ENCODE measurements around the gene FADS6. TPM values are rescaled to one million over a fixed set of nuclear protein-coding genes. Genes with fewer than 3 reads are reported as not detected.

Gene FADS6
- total and polyA plus RNA-seq, 10 of the 15 experiments (the other 5 are each of a cell fraction or from before 2014, with no cell fraction given) = not detected

DNA sequence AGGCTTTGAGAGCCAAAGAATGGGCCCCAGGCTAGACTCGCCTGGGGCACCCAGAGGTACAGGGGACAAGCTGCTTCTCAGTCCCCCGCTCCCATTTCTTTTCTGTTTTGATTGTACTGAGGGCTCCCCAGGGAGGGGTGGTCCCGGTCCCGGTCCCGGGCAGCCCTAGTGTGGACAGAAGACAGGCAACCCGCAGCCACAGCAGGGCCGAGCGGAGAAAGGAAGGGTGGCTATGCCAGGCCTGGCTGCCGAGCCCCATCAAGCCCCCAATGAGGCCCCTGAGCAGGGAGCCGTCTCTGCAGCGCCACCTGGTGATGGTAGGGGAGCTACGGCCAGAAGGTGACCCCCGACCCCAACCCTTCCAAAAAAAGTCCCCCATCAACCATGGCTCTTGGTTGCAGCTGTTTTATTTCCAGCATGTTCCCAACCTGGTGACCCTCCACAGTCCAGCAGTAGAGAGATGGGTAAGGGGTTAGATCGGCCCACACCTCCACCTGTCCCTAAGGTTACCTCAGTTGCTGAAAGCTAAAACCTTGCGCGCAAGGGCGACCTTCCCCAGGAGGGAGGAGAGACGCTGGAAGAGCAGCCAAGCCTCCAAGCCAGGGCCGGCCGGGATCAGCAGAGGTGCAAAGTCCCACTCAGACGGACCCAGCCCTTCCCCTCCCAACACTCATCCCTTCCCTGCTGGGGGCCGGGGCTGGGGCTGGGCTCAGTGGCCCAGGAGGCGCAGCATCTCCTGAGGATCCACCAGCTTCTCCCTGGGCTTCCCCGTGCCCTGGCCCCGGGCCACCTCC is 31.1 kb downstream of the FADS6 start (continued):
- TF ChIP-seq RAD21 (IDR thresholded peaks at IDR 0.05; ENCODE audit: insufficient read depth, low read depth, low read length) (peak; percentile 24; the same call in 1 of the 2 replicates), FOXM1 (IDR thresholded peaks at IDR 0.05; ENCODE audit: low read depth, low read length) (no peak), RUNX3 (IDR thresholded peaks at IDR 0.05; ENCODE audit: low read length) (no peak), NR2F1 (conservative IDR thresholded peaks at IDR 0.05) (peak; percentile 90), TCF12 (IDR thresholded peaks at IDR 0.05; ENCODE audit: low read depth, low read length) (no peak), NBN (IDR thresholded peaks at IDR 0.05) (no peak), NR2C1 (IDR thresholded peaks at IDR 0.05) (peak; percentile 54; the same call in 1 of the 2 replicates), CREB1 (IDR thresholded peaks at IDR 0.05; ENCODE audit: low read depth) (no peak), CHD4 (IDR thresholded peaks at IDR 0.05) (no peak), CBX5 (IDR thresholded peaks at IDR 0.05; ENCODE audit: low read depth) (no peak), ZNF384 (IDR thresholded peaks at IDR 0.05; ENCODE audit: borderline replicate concordance, low read depth, low read length) (no peak), CBFB (IDR thresholded peaks at IDR 0.05; ENCODE audit: low read depth) (no peak), BHLHE40 (IDR thresholded peaks at IDR 0.05; ENCODE audit: borderline replicate concordance in 1 of 2, low read depth in 2 of 2, low read length in 1 of 2) (no peak), SP1 (IDR thresholded peaks at IDR 0.05; ENCODE audit: low read depth, low read length) (no peak), EED (IDR thresholded peaks at IDR 0.05; ENCODE audit: low read depth) (no peak), HDAC6 (IDR thresholded peaks at IDR 0.05; ENCODE audit: unreplicated experiment) (no peak), EGR1 (IDR thresholded peaks at IDR 0.05; ENCODE audit: borderline replicate concordance in 1 of 2, low read depth in 2 of 2, low read length in 2 of 2) (no peak), SUZ12 (IDR thresholded peaks at IDR 0.05; ENCODE audit: unreplicated experiment) (no peak), SMC3 (IDR thresholded peaks at IDR 0.05; ENCODE audit: borderline replicate concordance, low read length) (peak; percentile 45), KLF5 (IDR thresholded peaks at IDR 0.05; ENCODE audit: partially characterized antibody) (no peak), JUNB (IDR thresholded peaks at IDR 0.05) (no peak), CHD1 (IDR thresholded peaks at IDR 0.05; ENCODE audit: low read depth, low read length) (no peak), SIX5 (IDR thresholded peaks at IDR 0.05; ENCODE audit: low read depth, low read length, severe bottlenecking) (no peak), WRNIP1 (IDR thresholded peaks at IDR 0.05; ENCODE audit: borderline replicate concordance, low read depth, low read length) (no peak), RELA (IDR thresholded peaks at IDR 0.05; ENCODE audit: borderline replicate concordance, partially characterized antibody) (no peak), RAD51 (IDR thresholded peaks at IDR 0.05) (no peak), SMAD5 (IDR thresholded peaks at IDR 0.05; ENCODE audit: low read depth) (no peak)
- TF ChIP-seq, protein P1, sequence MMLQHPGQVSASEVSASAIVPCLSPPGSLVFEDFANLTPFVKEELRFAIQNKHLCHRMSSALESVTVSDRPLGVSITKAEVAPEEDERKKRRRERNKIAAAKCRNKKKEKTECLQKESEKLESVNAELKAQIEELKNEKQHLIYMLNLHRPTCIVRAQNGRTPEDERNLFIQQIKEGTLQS (IDR thresholded peaks at IDR 0.05; ENCODE audit: borderline replicate concordance, extremely low read depth, low read depth, low read length) = no peak
- TF ChIP-seq, protein P2, sequence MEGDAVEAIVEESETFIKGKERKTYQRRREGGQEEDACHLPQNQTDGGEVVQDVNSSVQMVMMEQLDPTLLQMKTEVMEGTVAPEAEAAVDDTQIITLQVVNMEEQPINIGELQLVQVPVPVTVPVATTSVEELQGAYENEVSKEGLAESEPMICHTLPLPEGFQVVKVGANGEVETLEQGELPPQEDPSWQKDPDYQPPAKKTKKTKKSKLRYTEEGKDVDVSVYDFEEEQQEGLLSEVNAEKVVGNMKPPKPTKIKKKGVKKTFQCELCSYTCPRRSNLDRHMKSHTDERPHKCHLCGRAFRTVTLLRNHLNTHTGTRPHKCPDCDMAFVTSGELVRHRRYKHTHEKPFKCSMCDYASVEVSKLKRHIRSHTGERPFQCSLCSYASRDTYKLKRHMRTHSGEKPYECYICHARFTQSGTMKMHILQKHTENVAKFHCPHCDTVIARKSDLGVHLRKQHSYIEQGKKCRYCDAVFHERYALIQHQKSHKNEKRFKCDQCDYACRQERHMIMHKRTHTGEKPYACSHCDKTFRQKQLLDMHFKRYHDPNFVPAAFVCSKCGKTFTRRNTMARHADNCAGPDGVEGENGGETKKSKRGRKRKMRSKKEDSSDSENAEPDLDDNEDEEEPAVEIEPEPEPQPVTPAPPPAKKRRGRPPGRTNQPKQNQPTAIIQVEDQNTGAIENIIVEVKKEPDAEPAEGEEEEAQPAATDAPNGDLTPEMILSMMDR (IDR thresholded peaks at IDR 0.05 in 2 of 3, conservative IDR thresholded peaks at IDR 0.05 in 1 of 3; ENCODE audit: control insufficient read depth in 2 of 3, extremely low read depth in 1 of 3, insufficient read depth in 1 of 3, low read depth in 3 of 3, low read length in 3 of 3) = peak; percentile 58 to 85 (median 64)
- TF ChIP-seq, protein P3, sequence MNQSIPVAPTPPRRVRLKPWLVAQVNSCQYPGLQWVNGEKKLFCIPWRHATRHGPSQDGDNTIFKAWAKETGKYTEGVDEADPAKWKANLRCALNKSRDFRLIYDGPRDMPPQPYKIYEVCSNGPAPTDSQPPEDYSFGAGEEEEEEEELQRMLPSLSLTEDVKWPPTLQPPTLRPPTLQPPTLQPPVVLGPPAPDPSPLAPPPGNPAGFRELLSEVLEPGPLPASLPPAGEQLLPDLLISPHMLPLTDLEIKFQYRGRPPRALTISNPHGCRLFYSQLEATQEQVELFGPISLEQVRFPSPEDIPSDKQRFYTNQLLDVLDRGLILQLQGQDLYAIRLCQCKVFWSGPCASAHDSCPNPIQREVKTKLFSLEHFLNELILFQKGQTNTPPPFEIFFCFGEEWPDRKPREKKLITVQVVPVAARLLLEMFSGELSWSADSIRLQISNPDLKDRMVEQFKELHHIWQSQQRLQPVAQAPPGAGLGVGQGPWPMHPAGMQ (IDR thresholded peaks at IDR 0.05; ENCODE audit: borderline replicate concordance) = no peak

Measured in GM12878 (cell line).